Endothelial cell (in vitro differentiated cells): ENCODE measurements around the gene GSG1L. TPM values are rescaled to one million over a fixed set of nuclear protein-coding genes. Genes with fewer than 3 reads are reported as not detected.

Source experiments
- DNase-seq: peaks from one replicate; pipeline ENCODE4 v3.0.0; 2021; ENCODE audit warnings: low spot score
- H3K27ac Mint-ChIP-seq: one replicate; pipeline ENCODE4 v1.8.0; 2021; ENCODE audit warnings: mixed read lengths, inconsistent platforms; ENCODE audit not compliant: unreplicated experiment
- H3K27me3 Mint-ChIP-seq: one replicate; pipeline ENCODE4 v1.8.0; 2021; ENCODE audit warnings: mild to moderate bottlenecking, moderate library complexity, mixed read lengths, inconsistent platforms; ENCODE audit not compliant: unreplicated experiment
- H3K36me3 Mint-ChIP-seq: one replicate; pipeline ENCODE4 v1.8.0; 2021; ENCODE audit warnings: mild to moderate bottlenecking, low read depth, mixed read lengths, inconsistent platforms; ENCODE audit not compliant: unreplicated experiment
- H3K4me1 Mint-ChIP-seq: one replicate; pipeline ENCODE4 v1.8.0; 2021; ENCODE audit warnings: mild to moderate bottlenecking, mixed read lengths, inconsistent platforms; ENCODE audit not compliant: unreplicated experiment
- H3K4me3 Mint-ChIP-seq: one replicate; pipeline ENCODE4 v1.8.0; 2021; ENCODE audit warnings: mild to moderate bottlenecking, mixed read lengths, inconsistent platforms; ENCODE audit not compliant: unreplicated experiment
- H3K9me3 Mint-ChIP-seq: one replicate; pipeline ENCODE4 v1.8.0; 2021; ENCODE audit warnings: mixed read lengths, inconsistent platforms; ENCODE audit not compliant: unreplicated experiment
- CTCF ChIP-seq: fragments of 200-600 bp; sonication (generic); IDR thresholded peaks from one replicate; pipeline ENCODE4 v1.5.0; 2021; ENCODE audit warnings: antibody characterized with exemption; ENCODE audit not compliant: unreplicated experiment
- total RNA-seq: library from RNA; stranded (reverse); fragmentation: NEBNext Ultra II Directional; extraction: Animal tissue kit (Norgen Biotek cat#: 25700); gene quantifications from one replicate; pipeline ENCODE4 v1.2.1, GENCODE V29; 2021; ENCODE audit not compliant: unreplicated experiment

GSG1L gene
- total RNA-seq, 1 donor from 2014 or later, result 0.38 TPM

- H3K27me3 Mint-ChIP-seq, result peaks cover 6% of the 10 kb centered on the region
- no peaks in the 10 kb centered on the region for H3K36me3 Mint-ChIP-seq
- no peak for TF ChIP-seq CTCF
- DNase-seq, result no peak
- no peaks in the 10 kb centered on the region for H3K9me3 Mint-ChIP-seq
- no peaks in the 10 kb centered on the region for H3K4me1 Mint-ChIP-seq
- no peak overlapping the region for H3K27ac Mint-ChIP-seq
- H3K4me3 Mint-ChIP-seq, result no peak overlapping the region
Observed at GRCh38 chr16:27863377-27863776, 200.1 kb downstream of the GSG1L start.

- Mint-ChIP-seq H3K4me3 (no peak overlapping the region), H3K36me3 (no peaks in the 10 kb centered on the region), H3K27ac (no peak overlapping the region), H3K9me3 (no peaks in the 10 kb centered on the region), H3K4me1 (no peaks in the 10 kb centered on the region), H3K27me3 (peaks cover 3% of the 10 kb centered on the region)
- DNase-seq, result no peak
- TF ChIP-seq CTCF, result no peak
Observed at GRCh38 chr16:27862953-27863352, 200.6 kb downstream of the GSG1L start.

- Mint-ChIP-seq H3K4me3 (no peak overlapping the region), H3K27ac (no peak overlapping the region), H3K27me3 (peaks cover 1% of the 10 kb centered on the region), H3K4me1 (no peaks in the 10 kb centered on the region), H3K36me3 (no peaks in the 10 kb centered on the region), H3K9me3 (no peaks in the 10 kb centered on the region)
- DNase-seq, result no peak
- TF ChIP-seq CTCF, result no peak
Observed at GRCh38 chr16:27860091-27860490, 203.4 kb downstream of the GSG1L start.

- peak; percentile 12 for DNase-seq
- Mint-ChIP-seq H3K36me3 (no peaks in the 10 kb centered on the region), H3K4me3 (no peak overlapping the region), H3K27ac (no peak overlapping the region), H3K4me1 (no peaks in the 10 kb centered on the region), H3K27me3 (peaks cover 1% of the 10 kb centered on the region), H3K9me3 (no peaks in the 10 kb centered on the region)
- no peak for TF ChIP-seq CTCF
Observed at GRCh38 chr16:27859020-27859419, 204.5 kb downstream of the GSG1L start.

- no peaks in the 10 kb centered on the region for H3K9me3 Mint-ChIP-seq
- H3K36me3 Mint-ChIP-seq, result peaks cover 3% of the 10 kb centered on the region
- DNase-seq, result no peak
- no peak overlapping the region for H3K4me3 Mint-ChIP-seq
- no peaks in the 10 kb centered on the region for H3K4me1 Mint-ChIP-seq
- peaks cover 9% of the 10 kb centered on the region for H3K27me3 Mint-ChIP-seq
- TF ChIP-seq CTCF, result no peak
- no peak overlapping the region for H3K27ac Mint-ChIP-seq
Observed at GRCh38 chr16:27853651-27854050, 209.9 kb downstream of the GSG1L start.
